ENCODE data around the gene INCENP.
"Not testable (repeated sequence)": the region's sequence is repeated elsewhere in the genome, so short reads cannot be mapped to it uniquely, and the experiment has no call there.

DNA sequence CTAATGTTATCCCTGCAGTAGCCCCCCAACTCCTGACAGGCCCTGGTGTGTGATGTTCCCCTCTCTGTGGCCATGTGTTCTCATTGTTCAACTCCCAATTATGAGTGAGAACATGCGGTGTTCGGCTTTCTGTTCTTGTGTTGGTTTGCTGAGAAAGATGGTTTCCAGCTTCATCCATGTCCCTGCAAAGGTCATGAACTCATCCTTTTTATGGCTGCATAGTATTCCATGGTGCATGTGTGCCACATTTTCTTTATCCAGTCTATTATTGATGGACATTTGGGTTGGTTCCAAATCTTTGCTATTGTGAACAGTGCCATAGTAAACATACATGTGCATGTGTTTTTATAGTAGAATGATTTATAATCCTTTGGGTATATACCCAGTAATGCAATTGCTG is 73.6 kb downstream of the INCENP start:
- TF ChIP-seq, protein P1, sequence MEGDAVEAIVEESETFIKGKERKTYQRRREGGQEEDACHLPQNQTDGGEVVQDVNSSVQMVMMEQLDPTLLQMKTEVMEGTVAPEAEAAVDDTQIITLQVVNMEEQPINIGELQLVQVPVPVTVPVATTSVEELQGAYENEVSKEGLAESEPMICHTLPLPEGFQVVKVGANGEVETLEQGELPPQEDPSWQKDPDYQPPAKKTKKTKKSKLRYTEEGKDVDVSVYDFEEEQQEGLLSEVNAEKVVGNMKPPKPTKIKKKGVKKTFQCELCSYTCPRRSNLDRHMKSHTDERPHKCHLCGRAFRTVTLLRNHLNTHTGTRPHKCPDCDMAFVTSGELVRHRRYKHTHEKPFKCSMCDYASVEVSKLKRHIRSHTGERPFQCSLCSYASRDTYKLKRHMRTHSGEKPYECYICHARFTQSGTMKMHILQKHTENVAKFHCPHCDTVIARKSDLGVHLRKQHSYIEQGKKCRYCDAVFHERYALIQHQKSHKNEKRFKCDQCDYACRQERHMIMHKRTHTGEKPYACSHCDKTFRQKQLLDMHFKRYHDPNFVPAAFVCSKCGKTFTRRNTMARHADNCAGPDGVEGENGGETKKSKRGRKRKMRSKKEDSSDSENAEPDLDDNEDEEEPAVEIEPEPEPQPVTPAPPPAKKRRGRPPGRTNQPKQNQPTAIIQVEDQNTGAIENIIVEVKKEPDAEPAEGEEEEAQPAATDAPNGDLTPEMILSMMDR (IDR thresholded peaks at IDR 0.05; ENCODE audit: low read depth, low read length, missing input control), result not testable (repeated sequence)
- TF ChIP-seq MAX (IDR thresholded peaks at IDR 0.05); SP1 (IDR thresholded peaks at IDR 0.05); EGR1 (IDR thresholded peaks at IDR 0.05; ENCODE audit: low read depth in 2 of 2); TAF1 (conservative IDR thresholded peaks at IDR 0.05); RAD21 (IDR thresholded peaks at IDR 0.05); FOXA1 (IDR thresholded peaks at IDR 0.05); YY1 (IDR thresholded peaks at IDR 0.05); RXRA (IDR thresholded peaks at IDR 0.05); JUND (IDR thresholded peaks at IDR 0.05); ATF3 (IDR thresholded peaks at IDR 0.05); GABPA (IDR thresholded peaks at IDR 0.05 in 1 of 2, conservative IDR thresholded peaks at IDR 0.05 in 1 of 2): not testable (repeated sequence)
- TF ChIP-seq, protein P2, sequence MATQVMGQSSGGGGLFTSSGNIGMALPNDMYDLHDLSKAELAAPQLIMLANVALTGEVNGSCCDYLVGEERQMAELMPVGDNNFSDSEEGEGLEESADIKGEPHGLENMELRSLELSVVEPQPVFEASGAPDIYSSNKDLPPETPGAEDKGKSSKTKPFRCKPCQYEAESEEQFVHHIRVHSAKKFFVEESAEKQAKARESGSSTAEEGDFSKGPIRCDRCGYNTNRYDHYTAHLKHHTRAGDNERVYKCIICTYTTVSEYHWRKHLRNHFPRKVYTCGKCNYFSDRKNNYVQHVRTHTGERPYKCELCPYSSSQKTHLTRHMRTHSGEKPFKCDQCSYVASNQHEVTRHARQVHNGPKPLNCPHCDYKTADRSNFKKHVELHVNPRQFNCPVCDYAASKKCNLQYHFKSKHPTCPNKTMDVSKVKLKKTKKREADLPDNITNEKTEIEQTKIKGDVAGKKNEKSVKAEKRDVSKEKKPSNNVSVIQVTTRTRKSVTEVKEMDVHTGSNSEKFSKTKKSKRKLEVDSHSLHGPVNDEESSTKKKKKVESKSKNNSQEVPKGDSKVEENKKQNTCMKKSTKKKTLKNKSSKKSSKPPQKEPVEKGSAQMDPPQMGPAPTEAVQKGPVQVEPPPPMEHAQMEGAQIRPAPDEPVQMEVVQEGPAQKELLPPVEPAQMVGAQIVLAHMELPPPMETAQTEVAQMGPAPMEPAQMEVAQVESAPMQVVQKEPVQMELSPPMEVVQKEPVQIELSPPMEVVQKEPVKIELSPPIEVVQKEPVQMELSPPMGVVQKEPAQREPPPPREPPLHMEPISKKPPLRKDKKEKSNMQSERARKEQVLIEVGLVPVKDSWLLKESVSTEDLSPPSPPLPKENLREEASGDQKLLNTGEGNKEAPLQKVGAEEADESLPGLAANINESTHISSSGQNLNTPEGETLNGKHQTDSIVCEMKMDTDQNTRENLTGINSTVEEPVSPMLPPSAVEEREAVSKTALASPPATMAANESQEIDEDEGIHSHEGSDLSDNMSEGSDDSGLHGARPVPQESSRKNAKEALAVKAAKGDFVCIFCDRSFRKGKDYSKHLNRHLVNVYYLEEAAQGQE (IDR thresholded peaks at IDR 0.05), result not testable (repeated sequence)
